SK-N-MC (cell line): ENCODE results near the gene BICD2.

ENCODE experiments used
- EZH2 ChIP-seq: fragments of 200-600 bp; sonication (generic); IDR thresholded peaks from one replicate; pipeline ENCODE4 v1.6.1; 2017; ENCODE audit warnings: antibody characterized with exemption
- FOXP2 ChIP-seq: optimal IDR thresholded peaks from 2 replicates; pipeline ENCODE3; 2011; ENCODE audit warnings: mild to moderate bottlenecking, moderate library complexity; ENCODE audit not compliant: insufficient read depth; ENCODE audit errors: extremely low read length, control extremely low read depth
- POLR2AphosphoS5 ChIP-seq: IDR thresholded peaks from 2 replicates; pipeline ENCODE4 v1.6.1; 2012; ENCODE audit warnings: mild to moderate bottlenecking, low read depth, low read length, borderline replicate concordance

DNA sequence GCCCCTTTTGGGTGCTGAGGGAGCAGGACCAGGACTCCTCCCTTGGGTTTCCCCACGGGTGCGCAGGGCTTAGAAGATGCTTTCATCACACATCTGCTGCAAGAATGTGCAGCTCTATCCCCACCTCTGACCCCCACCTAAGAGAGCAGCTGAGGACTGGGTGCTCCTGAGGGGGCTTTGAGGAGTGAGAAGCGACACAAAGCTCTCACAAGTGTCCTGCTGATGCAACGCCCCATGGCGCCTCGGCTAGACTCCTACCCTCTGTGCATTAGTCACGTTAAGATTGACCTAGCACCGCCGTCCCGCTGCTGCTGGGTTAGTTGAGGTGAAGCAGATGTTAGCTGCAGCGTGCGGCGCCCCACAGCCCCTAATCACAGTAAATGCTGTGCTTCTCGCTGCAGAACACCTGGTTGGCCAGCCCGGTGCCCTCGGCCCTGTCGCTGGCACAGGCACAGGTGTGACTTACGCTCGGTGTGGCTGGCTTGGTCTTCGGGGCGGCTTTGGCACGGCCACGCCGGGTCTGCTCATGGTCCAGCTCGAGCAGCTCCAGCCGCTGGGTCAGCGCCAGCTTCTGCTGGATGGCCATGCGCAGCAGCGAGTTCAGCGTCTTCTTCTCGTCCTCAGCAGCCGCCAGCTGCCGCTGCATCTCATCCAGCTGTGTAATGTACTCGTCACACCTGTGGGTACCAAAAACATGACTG is 49.7 kb downstream of the BICD2 start:
- TF ChIP-seq EZH2 = no peak
- no peak for TF ChIP-seq POLR2AphosphoS5
- TF ChIP-seq FOXP2 = no peak
